H9 (cell line): Measurements from ENCODE around the gene THOP1. TPM values are rescaled to one million over a fixed set of nuclear protein-coding genes. Genes with fewer than 3 reads are reported as not detected.

Experiments
- DNase-seq: peaks from one replicate; pipeline ENCODE4 v3.0.0-alpha.2; 2017
- H2AFZ ChIP-seq: one replicate; pipeline ENCODE4 v1.6.1; 2013; ENCODE audit warnings: mild to moderate bottlenecking, low read length, control low read depth, moderate library complexity
- H2AK5ac ChIP-seq: 2 replicates; pipeline ENCODE4 v1.6.1; 2013; ENCODE audit warnings: low read length, control low read depth, mixed read lengths; ENCODE audit not compliant: insufficient read length
- H2BK120ac ChIP-seq: one replicate; pipeline ENCODE4 v1.6.1; 2013; ENCODE audit warnings: low read depth, mild to moderate bottlenecking, low read length, control low read depth, inconsistent platforms; ENCODE audit not compliant: poor library complexity, severe bottlenecking
- H2BK12ac ChIP-seq: 2 replicates; pipeline ENCODE4 v1.6.1; 2013; ENCODE audit warnings: low read length, control low read depth, mixed read lengths, low read depth; ENCODE audit not compliant: insufficient read length
- H2BK15ac ChIP-seq: 2 replicates; pipeline ENCODE4 v1.6.1; 2013; ENCODE audit warnings: low read depth, low read length, control low read depth
- H2BK20ac ChIP-seq: one replicate; pipeline ENCODE4 v1.6.1; 2013; ENCODE audit warnings: low read depth, mild to moderate bottlenecking, low read length, control low read depth, inconsistent platforms; ENCODE audit not compliant: poor library complexity, severe bottlenecking
- H2BK5ac ChIP-seq: 2 replicates; pipeline ENCODE4 v1.6.1; 2013; ENCODE audit warnings: low read length, control low read depth, mixed read lengths; ENCODE audit not compliant: insufficient read length
- H3K14ac ChIP-seq: 2 replicates; pipeline ENCODE4 v1.6.1; 2013; ENCODE audit warnings: low read length, control low read depth; ENCODE audit not compliant: insufficient read depth
- H3K18ac ChIP-seq: 2 replicates; pipeline ENCODE4 v1.6.1; 2013; ENCODE audit warnings: low read depth, mild to moderate bottlenecking, mixed read lengths, low read length, control low read depth; ENCODE audit not compliant: insufficient read length
- H3K23ac ChIP-seq: 2 replicates; pipeline ENCODE4 v1.6.1; 2013; ENCODE audit warnings: low read length, control low read depth, mixed read lengths, low read depth; ENCODE audit not compliant: insufficient read length
- H3K23me2 ChIP-seq: 2 replicates; pipeline ENCODE4 v1.6.1; 2013; ENCODE audit warnings: low read depth, mild to moderate bottlenecking, mixed read lengths, low read length, control low read depth; ENCODE audit not compliant: insufficient read length, poor library complexity, severe bottlenecking
- H3K27ac ChIP-seq: 2 replicates; pipeline ENCODE4 v1.5.1; 2013; ENCODE audit warnings: low read length, control low read depth, mixed read lengths, low read depth; ENCODE audit not compliant: insufficient read length
- H3K27me3 ChIP-seq: 2 replicates; pipeline ENCODE4 v1.6.1; 2013; ENCODE audit warnings: low read length, control low read depth, inconsistent platforms; ENCODE audit not compliant: insufficient read depth
- H3K4ac ChIP-seq: 2 replicates; pipeline ENCODE4 v1.6.1; 2013; ENCODE audit warnings: low read depth, mild to moderate bottlenecking, control low read depth, inconsistent platforms, low read length, moderate library complexity
- H3K4me1 ChIP-seq: 2 replicates; pipeline ENCODE4 v1.6.1; 2013; ENCODE audit warnings: low read length, control low read depth, inconsistent platforms; ENCODE audit not compliant: insufficient read depth
- H3K4me2 ChIP-seq: 2 replicates; pipeline ENCODE4 v1.6.1; 2013; ENCODE audit warnings: low read length, control low read depth, mixed read lengths; ENCODE audit not compliant: insufficient read length, insufficient read depth
- H3K56ac ChIP-seq: 2 replicates; pipeline ENCODE4 v1.6.1; 2013; ENCODE audit warnings: low read depth, mild to moderate bottlenecking, mixed read lengths, low read length, control low read depth; ENCODE audit not compliant: insufficient read length
- H3K79me1 ChIP-seq: 2 replicates; pipeline ENCODE4 v1.6.1; 2013; ENCODE audit warnings: low read depth, mild to moderate bottlenecking, moderate library complexity, low read length, control low read depth, inconsistent platforms; ENCODE audit not compliant: insufficient read depth, poor library complexity, severe bottlenecking
- H3K79me2 ChIP-seq: 2 replicates; pipeline ENCODE4 v1.6.1; 2013; ENCODE audit warnings: low read length, control low read depth, inconsistent platforms; ENCODE audit not compliant: insufficient read depth
- H3K9ac ChIP-seq: 2 replicates; pipeline ENCODE4 v1.6.1; 2013; ENCODE audit warnings: low read length, control low read depth, mixed read lengths; ENCODE audit not compliant: insufficient read length; ENCODE audit errors: extremely low read depth
- H3K9me3 ChIP-seq: one replicate; pipeline ENCODE4 v1.6.1; 2013; ENCODE audit warnings: low read depth, low read length, inconsistent platforms; ENCODE audit not compliant: control insufficient read depth
- H3T11ph ChIP-seq: one replicate; pipeline ENCODE4 v1.6.1; 2013; ENCODE audit warnings: mild to moderate bottlenecking, low read length, control low read depth, inconsistent platforms
- H4K20me1 ChIP-seq: one replicate; pipeline ENCODE4 v1.6.1; 2013; ENCODE audit not compliant: control insufficient read depth, insufficient read length, insufficient read depth
- H4K5ac ChIP-seq: 2 replicates; pipeline ENCODE4 v1.6.1; 2013; ENCODE audit warnings: low read depth, mild to moderate bottlenecking, mixed read lengths, low read length, control low read depth; ENCODE audit not compliant: insufficient read length
- H4K8ac ChIP-seq: replicated peaks from 2 replicates; pipeline ENCODE4 v1.6.1; 2013; ENCODE audit warnings: low read length, control low read depth, mixed read lengths, low read depth; ENCODE audit not compliant: insufficient read length
- H4K91ac ChIP-seq: 2 replicates; pipeline ENCODE4 v1.6.1; 2013; ENCODE audit warnings: low read depth, mild to moderate bottlenecking, moderate library complexity, mixed read lengths, low read length, control low read depth; ENCODE audit not compliant: insufficient read length
- H3K27ac Mint-ChIP-seq, 3 experiments: 2 replicates in 2 of 3; 3 replicates in 1 of 3; pipeline ENCODE4 v1.8.0; 2020 to 2021; ENCODE audit warnings: mixed read lengths in 3 of 3, mild to moderate bottlenecking in 1 of 3, moderate library complexity in 1 of 3
- H3K27me3 Mint-ChIP-seq: 2 replicates; pipeline ENCODE4 v1.8.0; 2021; ENCODE audit warnings: low read depth, mild to moderate bottlenecking, moderate library complexity, mixed read lengths
- H3K36me3 Mint-ChIP-seq, 3 experiments: 2 replicates in 2 of 3; 3 replicates in 1 of 3; pipeline ENCODE4 v1.8.0; 2020 to 2021; ENCODE audit warnings: low read depth in 3 of 3, mixed read lengths in 3 of 3; ENCODE audit not compliant: insufficient read depth in 1 of 3
- H3K4me1 Mint-ChIP-seq, 2 experiments: 2 replicates each; pipeline ENCODE4 v1.8.0; 2020; ENCODE audit warnings: mixed read lengths in 2 of 2
- H3K4me3 Mint-ChIP-seq, 2 experiments: 2 replicates in 1 of 2; 3 replicates in 1 of 2; pipeline ENCODE4 v1.8.0; 2020 to 2021; ENCODE audit warnings: mild to moderate bottlenecking in 2 of 2, mixed read lengths in 2 of 2, moderate library complexity in 1 of 2
- H3K9me3 Mint-ChIP-seq, 2 experiments: 2 replicates in 1 of 2; 3 replicates in 1 of 2; pipeline ENCODE4 v1.8.0; 2020; ENCODE audit warnings: mild to moderate bottlenecking in 2 of 2, mixed read lengths in 2 of 2, moderate library complexity in 1 of 2
- WGBS: extraction: QIAGEN DNeasy Blood & Tissue Kit; methylation state at CpG from one replicate; pipeline ENCODE4 v1.1.7; 2013; ENCODE audit warnings: missing lambda C conversion rate, low lambda C conversion rate, mixed read lengths; ENCODE audit not compliant: insufficient read length; ENCODE audit errors: extremely low coverage; 5-methylcytosine and 5-hydroxymethylcytosine counted together
- total RNA-seq: library from RNA; stranded (reverse); gene quantifications from 2 replicates; pipeline ENCODE4 v1.2.1, GENCODE V29; 2021
- TF ChIP-seq, protein P1 (sequence below): fragments of 200-600 bp; sonication (generic); conservative IDR thresholded peaks from 3 replicates; pipeline ENCODE4 v1.8.0; 2021; ENCODE audit warnings: antibody characterized with exemption, mild to moderate bottlenecking

THOP1 gene
- total RNA-seq, 1 experiment from 2014 or later = 150 TPM

DNA sequence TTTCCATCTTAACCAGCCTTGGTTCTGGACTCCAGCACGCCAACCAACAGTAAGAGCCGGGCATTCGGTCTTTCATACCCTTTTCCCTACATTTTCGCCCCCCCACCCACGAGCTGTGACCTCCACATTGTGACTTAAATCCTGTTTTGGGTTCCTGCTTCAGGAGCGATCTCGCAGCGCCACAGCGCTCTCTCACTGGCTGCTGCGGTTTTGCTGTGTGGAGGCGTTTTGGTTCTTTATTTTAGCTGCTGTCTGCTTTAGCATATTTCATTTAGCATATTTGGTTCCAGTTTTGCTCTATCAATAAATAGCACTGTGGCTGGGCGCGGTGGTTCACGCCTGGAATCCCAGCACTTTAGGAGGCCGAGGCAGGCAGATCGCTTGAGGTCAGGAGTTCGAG is 25.9 kb upstream of the THOP1 start:
- WGBS = no CpG with 5 or more reads among the region's 17 CpGs
- H3K79me1 ChIP-seq = no peaks in the 10 kb centered on the region
- H3K36me3 Mint-ChIP-seq = peaks cover 19 to 75% (median 71%) of the 10 kb centered on the region in 3 experiments; a peak in 6 of 7 replicates

More for the DNA sequence above, 25.9 kb upstream of the THOP1 start:
- Histone ChIP-seq H2BK20ac (no peak overlapping the region), H2BK120ac (no peak overlapping the region), H4K91ac (no peak overlapping the region), H2BK15ac (no peak overlapping the region), H3T11ph (no peak overlapping the region), H2AFZ (no peak overlapping the region), H3K4ac (no peak overlapping the region), H3K4me2 (no peak overlapping the region), H3K4me1 (no peaks in the 10 kb centered on the region), H3K27ac (no peak overlapping the region), H3K27me3 (no peaks in the 10 kb centered on the region), H2AK5ac (no peak overlapping the region), H2BK12ac (no peak overlapping the region), H2BK5ac (no peak overlapping the region), H3K56ac (no peak overlapping the region), H4K8ac (no peak overlapping the region), H3K23me2 (no peaks in the 10 kb centered on the region), H3K18ac (no peak overlapping the region), H4K5ac (no peak overlapping the region), H3K9ac (no peak overlapping the region), H3K14ac (no peak overlapping the region), H3K23ac (no peak overlapping the region), H3K9me3 (no peaks in the 10 kb centered on the region), H4K20me1 (no peaks in the 10 kb centered on the region), H3K79me2 (no peaks in the 10 kb centered on the region)
- Mint-ChIP-seq H3K27me3 (no peaks in the 10 kb centered on the region), H3K4me1 (no peaks in the 10 kb centered on the region), H3K9me3 (no peaks in the 10 kb centered on the region), H3K4me3 (no peak overlapping the region), H3K27ac (no peak overlapping the region)
- TF ChIP-seq, protein P1, sequence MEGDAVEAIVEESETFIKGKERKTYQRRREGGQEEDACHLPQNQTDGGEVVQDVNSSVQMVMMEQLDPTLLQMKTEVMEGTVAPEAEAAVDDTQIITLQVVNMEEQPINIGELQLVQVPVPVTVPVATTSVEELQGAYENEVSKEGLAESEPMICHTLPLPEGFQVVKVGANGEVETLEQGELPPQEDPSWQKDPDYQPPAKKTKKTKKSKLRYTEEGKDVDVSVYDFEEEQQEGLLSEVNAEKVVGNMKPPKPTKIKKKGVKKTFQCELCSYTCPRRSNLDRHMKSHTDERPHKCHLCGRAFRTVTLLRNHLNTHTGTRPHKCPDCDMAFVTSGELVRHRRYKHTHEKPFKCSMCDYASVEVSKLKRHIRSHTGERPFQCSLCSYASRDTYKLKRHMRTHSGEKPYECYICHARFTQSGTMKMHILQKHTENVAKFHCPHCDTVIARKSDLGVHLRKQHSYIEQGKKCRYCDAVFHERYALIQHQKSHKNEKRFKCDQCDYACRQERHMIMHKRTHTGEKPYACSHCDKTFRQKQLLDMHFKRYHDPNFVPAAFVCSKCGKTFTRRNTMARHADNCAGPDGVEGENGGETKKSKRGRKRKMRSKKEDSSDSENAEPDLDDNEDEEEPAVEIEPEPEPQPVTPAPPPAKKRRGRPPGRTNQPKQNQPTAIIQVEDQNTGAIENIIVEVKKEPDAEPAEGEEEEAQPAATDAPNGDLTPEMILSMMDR = no peak
- no peak for DNase-seq
